IMR-90 (cell line): ENCODE results near the gene GLP2R. TPM values are rescaled to one million over a fixed set of nuclear protein-coding genes. Genes with fewer than 3 reads are reported as not detected.

Experiments
- ATAC-seq: fragments of 200-7000 bp; cut with Tn5 transposase; 2 replicates; pipeline ENCODE4 v1.9.1; 2020; ENCODE audit warnings: low read depth, mild to moderate bottlenecking, moderate library complexity
- BruUV-seq: library from RNA; stranded (reverse); fragments of 400-500 nt; replicated peaks from 2 replicates; lab custom pipeline; 2021; lab: Mats Ljungman, UMichigan
- CTCF ChIA-PET: fragments of 300-600 bp; formaldehyde crosslinking; extraction: SDS; loops from one replicate; lab custom pipeline; 2021; ENCODE audit warnings: antibody characterized with exemption; lab: Yijun Ruan, JAX
- POLR2A ChIA-PET: fragments of 300-600 bp; sonication (Branson Sonifier 250); formaldehyde crosslinking; loops from one replicate; lab custom pipeline; 2022; ENCODE audit warnings: antibody characterized with exemption; ENCODE audit not compliant: unreplicated experiment; lab: Charles Lee
- DNase-seq: peaks from one replicate; pipeline ENCODE4 v3.0.0; 2013
- H2AFZ ChIP-seq: replicated peaks from 2 replicates; pipeline ENCODE3; 2013; ENCODE audit warnings: low read length, mild to moderate bottlenecking; ENCODE audit not compliant: poor library complexity
- H2AK5ac ChIP-seq: 2 replicates; pipeline ENCODE4 v1.6.1; 2013; ENCODE audit warnings: low read depth, low read length, inconsistent platforms
- H2AK9ac ChIP-seq: replicated peaks from 2 replicates; pipeline ENCODE3; 2013; ENCODE audit warnings: mild to moderate bottlenecking, low read depth, low read length, moderate library complexity; ENCODE audit not compliant: poor library complexity
- H2BK120ac ChIP-seq: 2 replicates; pipeline ENCODE4 v1.6.1; 2013; ENCODE audit warnings: low read depth, low read length, inconsistent platforms
- H2BK15ac ChIP-seq: 3 replicates; pipeline ENCODE4 v1.6.1; 2013; ENCODE audit warnings: low read depth, low read length, inconsistent platforms
- H2BK20ac ChIP-seq: 2 replicates; pipeline ENCODE4 v1.6.1; 2013; ENCODE audit warnings: low read depth, mild to moderate bottlenecking, inconsistent platforms, low read length, moderate library complexity
- H2BK5ac ChIP-seq: 2 replicates; pipeline ENCODE4 v1.6.1; 2013; ENCODE audit warnings: mild to moderate bottlenecking, low read depth, low read length, inconsistent platforms; ENCODE audit not compliant: poor library complexity, severe bottlenecking
- H3K14ac ChIP-seq: replicated peaks from 2 replicates; pipeline ENCODE4 v1.6.1; 2013; ENCODE audit warnings: low read depth, low read length, inconsistent platforms
- H3K18ac ChIP-seq: 2 replicates; pipeline ENCODE4 v1.6.1; 2013; ENCODE audit warnings: low read depth, low read length, control low read depth
- H3K23ac ChIP-seq: 2 replicates; pipeline ENCODE4 v1.6.1; 2013; ENCODE audit warnings: low read depth, low read length, inconsistent platforms
- H3K27ac ChIP-seq: 2 replicates; pipeline ENCODE4 v1.5.1; 2013; ENCODE audit warnings: mild to moderate bottlenecking, control low read depth, low read length; ENCODE audit not compliant: insufficient read depth
- H3K27me3 ChIP-seq: 2 replicates; pipeline ENCODE4 v1.6.1; 2013; ENCODE audit warnings: low read length; ENCODE audit not compliant: control insufficient read depth, insufficient read depth
- H3K36me3 ChIP-seq: 2 replicates; pipeline ENCODE4 v1.6.1; 2013; ENCODE audit warnings: low read length, mixed read lengths; ENCODE audit not compliant: control insufficient read depth, insufficient read depth
- H3K4ac ChIP-seq: 2 replicates; pipeline ENCODE4 v1.6.1; 2013; ENCODE audit warnings: low read depth, low read length, inconsistent platforms
- H3K4me1 ChIP-seq: 2 replicates; pipeline ENCODE4 v1.6.1; 2013; ENCODE audit warnings: low read length, mixed read lengths; ENCODE audit not compliant: control insufficient read depth, insufficient read depth
- H3K4me2 ChIP-seq: 2 replicates; pipeline ENCODE4 v1.6.1; 2013; ENCODE audit warnings: low read depth, mild to moderate bottlenecking, control low read depth, low read length, moderate library complexity
- H3K4me3 ChIP-seq: 2 replicates; pipeline ENCODE4 v1.5.1; 2013; ENCODE audit warnings: low read depth, mild to moderate bottlenecking, control low read depth, low read length, moderate library complexity; ENCODE audit not compliant: insufficient read depth
- H3K56ac ChIP-seq: 2 replicates; pipeline ENCODE4 v1.6.1; 2013; ENCODE audit warnings: low read length, inconsistent platforms; ENCODE audit not compliant: insufficient read depth; ENCODE audit errors: extremely low read depth
- H3K79me1 ChIP-seq, 2 experiments: 2 replicates each; pipeline ENCODE4 v1.6.1; 2013; ENCODE audit warnings: low read length in 2 of 2, inconsistent platforms in 1 of 2, low read depth in 1 of 2
- H3K9ac ChIP-seq: 2 replicates; pipeline ENCODE4 v1.6.1; 2013; ENCODE audit warnings: low read depth, low read length, control low read depth
- H3K9me1 ChIP-seq: 2 replicates; pipeline ENCODE4 v1.6.1; 2013; ENCODE audit warnings: low read length, inconsistent platforms; ENCODE audit not compliant: insufficient read depth
- H3K9me3 ChIP-seq: 2 replicates; pipeline ENCODE4 v1.6.1; 2013; ENCODE audit warnings: low read length; ENCODE audit not compliant: control insufficient read depth, insufficient read depth
- H4K20me1 ChIP-seq: 2 replicates; pipeline ENCODE4 v1.6.1; 2013; ENCODE audit warnings: low read length, inconsistent platforms; ENCODE audit not compliant: insufficient read depth
- H4K5ac ChIP-seq: 2 replicates; pipeline ENCODE4 v1.6.1; 2013; ENCODE audit warnings: mild to moderate bottlenecking, low read depth, low read length, control low read depth
- H4K8ac ChIP-seq, 2 experiments: 2 replicates each; pipeline ENCODE4 v1.6.1; 2013; ENCODE audit warnings: low read depth in 2 of 2, low read length in 2 of 2, control low read depth in 1 of 2, inconsistent platforms in 1 of 2
- H4K91ac ChIP-seq: 2 replicates; pipeline ENCODE4 v1.6.1; 2013; ENCODE audit warnings: low read depth, low read length, inconsistent platforms; ENCODE audit not compliant: insufficient read depth
- BHLHE40 ChIP-seq: fragments of 150-350 bp; IDR thresholded peaks from 2 replicates; pipeline ENCODE4 v1.6.1; 2016; ENCODE audit warnings: mild to moderate bottlenecking, low read depth, low read length
- CEBPB ChIP-seq: IDR thresholded peaks from 2 replicates; pipeline ENCODE4 v1.6.1; 2012; ENCODE audit warnings: low read depth, low read length, improper control_type of control experiment
- CHD1 ChIP-seq: IDR thresholded peaks from 2 replicates; pipeline ENCODE4 v1.6.1; 2012; ENCODE audit warnings: low read depth, low read length, improper control_type of control experiment
- CTCF ChIP-seq: conservative IDR thresholded peaks from 2 replicates; pipeline ENCODE4 v1.5.1; 2012; ENCODE audit warnings: mild to moderate bottlenecking, low read depth, low read length, improper control_type of control experiment
- FOS ChIP-seq: fragments of 150-350 bp; IDR thresholded peaks from 2 replicates; pipeline ENCODE4 v1.6.1; 2016; ENCODE audit warnings: low read depth, low read length
- MAFK ChIP-seq: IDR thresholded peaks from 2 replicates; pipeline ENCODE4 v1.6.1; 2012; ENCODE audit warnings: low read depth, low read length, improper control_type of control experiment
- MAZ ChIP-seq: IDR thresholded peaks from 2 replicates; pipeline ENCODE4 v1.6.1; 2012; ENCODE audit warnings: low read depth, mild to moderate bottlenecking, low read length, improper control_type of control experiment, moderate library complexity, borderline replicate concordance
- MXI1 ChIP-seq: IDR thresholded peaks from 2 replicates; pipeline ENCODE4 v1.6.1; 2012; ENCODE audit warnings: low read depth, mild to moderate bottlenecking, low read length, moderate library complexity, borderline replicate concordance
- NFE2L2 ChIP-seq: fragments of 150-350 bp; IDR thresholded peaks from 2 replicates; pipeline ENCODE4 v1.6.1; 2016; ENCODE audit warnings: low read depth, mild to moderate bottlenecking, low read length
- POLR2A ChIP-seq: IDR thresholded peaks from 2 replicates; pipeline ENCODE4 v1.6.1; 2012; ENCODE audit warnings: mild to moderate bottlenecking, low read depth, low read length
- RAD21 ChIP-seq: IDR thresholded peaks from 2 replicates; pipeline ENCODE4 v1.6.1; 2012; ENCODE audit warnings: low read length, improper control_type of control experiment
- RCOR1 ChIP-seq: IDR thresholded peaks from 2 replicates; pipeline ENCODE4 v1.6.1; 2012; ENCODE audit warnings: mild to moderate bottlenecking, low read length, improper control_type of control experiment; ENCODE audit not compliant: insufficient replicate concordance
- RFX5 ChIP-seq: IDR thresholded peaks from 2 replicates; pipeline ENCODE4 v1.8.0; 2012; ENCODE audit warnings: low read depth, mild to moderate bottlenecking, low read length, moderate library complexity
- SMC3 ChIP-seq: fragments of 150-350 bp; IDR thresholded peaks from 2 replicates; pipeline ENCODE4 v1.6.1; 2016; ENCODE audit warnings: low read depth, mild to moderate bottlenecking, antibody characterized with exemption, low read length, moderate library complexity
- WGBS, 2 experiments: methylation state at CpG; one replicate each; pipeline versions ENCODE4 v1.1.5 to v1.1.7; 2013; ENCODE audit warnings: missing lambda C conversion rate in 2 of 2; ENCODE audit not compliant: insufficient read length in 1 of 2; ENCODE audit errors: extremely low coverage in 2 of 2; 5-methylcytosine and 5-hydroxymethylcytosine counted together
- dilution Hi-C: fragments of 300-500 bp; cut with HindIII; formaldehyde crosslinking; loops from one replicate; pipeline ENCODE4 v1.14.3; 2018; ENCODE audit warnings: low sequenced_read_pairs; ENCODE audit not compliant: unreplicated experiment
- in situ Hi-C: fragments of 300-500 bp; cut with MboI; formaldehyde crosslinking; loops from 3 replicates; pipeline ENCODE4 v1.14.3; 2019; ENCODE audit warnings: low sequenced_read_pairs, inconsistent platforms, mixed read lengths
- intact Hi-C: fragments of 100-400 bp; cut with micrococcal nuclease; formaldehyde crosslinking; loops from 2 replicates; pipeline ENCODE4 v1.10.0; 2022
- polyA plus RNA-seq, 3 experiments: library from polyadenylated mRNA; depleted of rRNA; stranded (reverse); fragments of >200 nt; gene quantifications; 2 replicates each; pipeline ENCODE4 v1.2.3, GENCODE V29; 2012; ENCODE audit warnings: low replicate concordance in 1 of 3
- total RNA-seq: library from RNA; depleted of rRNA; stranded (reverse); fragments of >200 nt; gene quantifications from 2 replicates; pipeline ENCODE4 v1.2.3, GENCODE V29; 2012
- TF ChIP-seq, protein P1 (sequence below): fragments of 150-350 bp; IDR thresholded peaks from 2 replicates; pipeline ENCODE4 v1.6.1; 2017; ENCODE audit warnings: mild to moderate bottlenecking, antibody characterized with exemption, low read length, low read depth
- TF ChIP-seq, protein P2 (sequence below): fragments of 150-350 bp; IDR thresholded peaks from 2 replicates; pipeline ENCODE4 v1.6.1; 2016; ENCODE audit warnings: low read depth, mild to moderate bottlenecking, low read length, moderate library complexity, borderline replicate concordance

The GLP2R gene
- total and polyA plus RNA-seq, 2 of the 4 experiments (the other 2 are of a cell fraction): 0.07 TPM; not detected in 1

DNA sequence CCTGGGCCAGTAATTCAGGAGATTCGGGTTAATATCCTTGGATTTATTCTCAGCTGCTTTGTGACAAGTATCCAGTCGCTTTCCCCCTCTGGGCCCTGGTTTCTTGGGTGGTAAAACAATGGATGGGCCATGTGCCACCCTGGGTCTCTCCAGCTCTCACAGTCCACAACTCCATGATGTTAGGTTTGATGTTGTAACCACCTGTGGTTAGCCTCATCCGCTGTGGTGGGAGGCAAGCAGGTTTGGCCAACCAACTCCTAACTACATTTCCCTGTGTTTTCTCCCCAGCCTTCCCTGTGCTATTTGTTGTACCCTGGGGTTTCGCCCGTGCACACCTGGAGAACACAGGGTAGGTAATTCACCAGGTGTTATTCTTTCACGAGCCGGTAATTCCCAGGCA, 35.1 kb downstream of the GLP2R start:
- ChIA-PET CTCF (no interaction called here), POLR2A (no interaction called here)
- intact Hi-C loops (no loop called here), dilution Hi-C loops (no loop called here), in situ Hi-C loops (no loop called here)
- Histone ChIP-seq H3K27ac (no peak overlapping the region), H4K5ac (no peak overlapping the region), H2AFZ (no peak overlapping the region), H2BK20ac (no peak overlapping the region), H3K79me1 (no peaks in the 10 kb centered on the region), H3K9me1 (no peaks in the 10 kb centered on the region), H2AK5ac (no peak overlapping the region), H4K20me1 (no peaks in the 10 kb centered on the region), H3K9ac (no peak overlapping the region), H3K23ac (no peak overlapping the region), H3K56ac (no peak overlapping the region), H3K14ac (no peak overlapping the region), H3K4me1 (no peaks in the 10 kb centered on the region), H3K18ac (no peak overlapping the region), H3K9me3 (peaks cover 13% of the 10 kb centered on the region), H3K27me3 (no peaks in the 10 kb centered on the region), H2AK9ac (no peak overlapping the region), H3K4ac (no peak overlapping the region), H3K36me3 (no peaks in the 10 kb centered on the region), H2BK5ac (no peak overlapping the region), H3K4me2 (no peak overlapping the region), H4K8ac (no peak overlapping the region), H2BK15ac (no peak overlapping the region), H2BK120ac (no peak overlapping the region), H4K91ac (no peak overlapping the region), H3K4me3 (no peak overlapping the region)
- no CpG with 5 or more reads among the region's 7 CpGs for WGBS, 2 experiments
- BruUV-seq: no TSS peak
- ATAC-seq (no peak), DNase-seq (no peak)
- TF ChIP-seq MAFK: no peak
- TF ChIP-seq, protein P1, sequence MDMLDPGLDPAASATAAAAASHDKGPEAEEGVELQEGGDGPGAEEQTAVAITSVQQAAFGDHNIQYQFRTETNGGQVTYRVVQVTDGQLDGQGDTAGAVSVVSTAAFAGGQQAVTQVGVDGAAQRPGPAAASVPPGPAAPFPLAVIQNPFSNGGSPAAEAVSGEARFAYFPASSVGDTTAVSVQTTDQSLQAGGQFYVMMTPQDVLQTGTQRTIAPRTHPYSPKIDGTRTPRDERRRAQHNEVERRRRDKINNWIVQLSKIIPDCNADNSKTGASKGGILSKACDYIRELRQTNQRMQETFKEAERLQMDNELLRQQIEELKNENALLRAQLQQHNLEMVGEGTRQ: no peak
- TF ChIP-seq BHLHE40: no peak
- no peak for TF ChIP-seq CEBPB
- TF ChIP-seq, protein P2, sequence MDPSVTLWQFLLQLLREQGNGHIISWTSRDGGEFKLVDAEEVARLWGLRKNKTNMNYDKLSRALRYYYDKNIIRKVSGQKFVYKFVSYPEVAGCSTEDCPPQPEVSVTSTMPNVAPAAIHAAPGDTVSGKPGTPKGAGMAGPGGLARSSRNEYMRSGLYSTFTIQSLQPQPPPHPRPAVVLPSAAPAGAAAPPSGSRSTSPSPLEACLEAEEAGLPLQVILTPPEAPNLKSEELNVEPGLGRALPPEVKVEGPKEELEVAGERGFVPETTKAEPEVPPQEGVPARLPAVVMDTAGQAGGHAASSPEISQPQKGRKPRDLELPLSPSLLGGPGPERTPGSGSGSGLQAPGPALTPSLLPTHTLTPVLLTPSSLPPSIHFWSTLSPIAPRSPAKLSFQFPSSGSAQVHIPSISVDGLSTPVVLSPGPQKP: no peak
- no peak for TF ChIP-seq MXI1
- TF ChIP-seq RCOR1: no peak
- no peak for TF ChIP-seq RAD21
- TF ChIP-seq RFX5: no peak
- no peak for TF ChIP-seq MAZ
- TF ChIP-seq NFE2L2: no peak
- no peak for TF ChIP-seq SMC3
- TF ChIP-seq POLR2A: no peak
- TF ChIP-seq CHD1: no peak
- TF ChIP-seq FOS: no peak
- no peak for TF ChIP-seq CTCF
